Aorta (tissue), 5 donors: Measurements from ENCODE around the gene CRX. TPM values are rescaled to one million over a fixed set of nuclear protein-coding genes. Genes with fewer than 3 reads are reported as not detected.
"Not testable (repeated sequence)": the region's sequence is repeated elsewhere in the genome, so short reads cannot be mapped to it uniquely, and the experiment has no call there.

Experiments used
- ATAC-seq: fragments of 200-7000 bp; cut with Tn5 transposase; one replicate; pipeline ENCODE4 v1.9.1; 2022; ENCODE audit warnings: moderate library complexity; ENCODE audit not compliant: low FRiP score
- DNase-seq, 2 donors: peaks; one replicate each; pipeline ENCODE4 v3.0.0-alpha.2; 2020
- H3K27ac ChIP-seq, 2 donors: one replicate each; pipeline ENCODE4 v1.5.1; 2013; ENCODE audit warnings: low read length in 2 of 2, mild to moderate bottlenecking in 2 of 2, moderate library complexity in 2 of 2, control low read depth in 1 of 2, inconsistent platforms in 1 of 2, low read depth in 1 of 2
- H3K27me3 ChIP-seq, 2 donors: one replicate each; pipeline ENCODE4 v1.6.1; 2013; ENCODE audit warnings: control low read depth in 1 of 2, low read length in 1 of 2, mild to moderate bottlenecking in 1 of 2, moderate library complexity in 1 of 2; ENCODE audit not compliant: insufficient read depth in 2 of 2, control insufficient read depth in 1 of 2
- H3K36me3 ChIP-seq, 2 donors: one replicate each; pipeline ENCODE4 v1.6.1; 2013; ENCODE audit warnings: control low read depth in 1 of 2, low read length in 1 of 2, mild to moderate bottlenecking in 1 of 2; ENCODE audit not compliant: insufficient read depth in 2 of 2, control insufficient read depth in 1 of 2
- H3K4me1 ChIP-seq, 2 donors: one replicate each; pipeline ENCODE4 v1.6.1; 2013; ENCODE audit warnings: low read length in 2 of 2, control low read depth in 1 of 2, mild to moderate bottlenecking in 1 of 2, moderate library complexity in 1 of 2; ENCODE audit not compliant: insufficient read depth in 2 of 2, control insufficient read depth in 1 of 2
- H3K4me3 ChIP-seq, 2 donors: one replicate each; pipeline ENCODE4 v1.5.1; 2013; ENCODE audit warnings: low read length in 2 of 2, control low read depth in 1 of 2, mild to moderate bottlenecking in 1 of 2
- H3K9me3 ChIP-seq: one replicate; pipeline ENCODE4 v1.6.1; 2013; ENCODE audit warnings: mild to moderate bottlenecking, low read length; ENCODE audit not compliant: control insufficient read depth
- WGBS, 2 donors: extraction: QIAGEN DNeasy Blood & Tissue Kit; methylation state at CpG; one replicate each; pipeline ENCODE4 v1.1.7; 2013; 5-methylcytosine and 5-hydroxymethylcytosine counted together
- intact Hi-C, 2 donors: fragments of 100-400 bp; cut with DNase I; formaldehyde crosslinking; loops; one replicate each; pipeline versions ENCODE4 v1.14.2 to v1.15.0; 2022
- long read RNA-seq, 2 donors: library from polyadenylated mRNA; unstranded; transcript quantifications; one replicate each; pipeline ENCODE4 v2.0.0, GENCODE V29; 2020 to 2021
- polyA plus RNA-seq, 2 donors: library from polyadenylated mRNA; stranded (reverse); fragments of 200-250 nt; gene quantifications; one replicate each; pipeline ENCODE4 v1.2.3, GENCODE V29; 2013
- total RNA-seq, 2 donors: library from RNA; stranded (reverse); fragmentation: NEBNext Ultra II Directional; extraction: Animal tissue kit (Norgen Biotek cat#: 25700); gene quantifications; one replicate each; pipeline ENCODE4 v1.2.1, GENCODE V29; 2021
- donor health status: healthy with polysubstance abuse.
- donor health status: Bipolar disorder and iron deficiency.
- donor health status: DM: no; HTN: no; CAD: no.
- donor health status: DM: no; HTN: no; CAD: no.
- donor health status: DM: yes; HTN: yes; CAD: no.

The CRX gene
- total RNA-seq = not detected
- under 1 TPM in 1 of 2 donors, not detected in 1; 0.25 TPM for polyA plus RNA-seq
- long read RNA-seq, donor 1 = 0 reads
- long read RNA-seq, donor 2 = 0 reads

DNA sequence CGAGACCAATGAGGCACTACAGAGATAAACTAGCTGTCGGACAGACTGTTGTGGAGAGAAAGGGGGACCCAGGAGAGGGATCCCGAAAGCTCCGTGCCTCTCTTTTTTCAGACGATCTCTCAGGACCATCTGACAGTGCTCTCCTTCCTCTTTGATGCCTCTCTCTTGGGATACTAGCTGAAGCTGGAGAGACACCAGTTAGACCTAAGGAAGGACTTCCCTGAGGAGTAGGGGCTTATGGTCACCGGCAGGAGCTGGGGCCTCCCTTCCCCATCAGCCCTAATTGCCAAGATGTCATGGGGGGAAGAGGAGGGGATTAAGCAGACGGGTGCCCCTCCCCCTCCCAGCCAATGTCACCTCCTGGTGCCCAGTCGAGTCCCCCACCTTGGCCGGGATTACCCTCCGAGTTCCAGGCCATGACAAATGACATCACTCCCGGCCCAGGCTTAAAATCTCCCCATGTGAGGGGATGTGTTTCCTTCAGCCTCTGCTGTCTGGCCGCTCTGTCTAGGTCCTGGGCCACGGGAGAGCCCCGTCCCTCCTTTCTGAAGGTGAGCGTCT, at the start of gene CRX:
TSS of gene CRX (plus strand) at position 478 of the 561 bp plus-strand sequence. CDS start 12,507 bp downstream, outside the sequence.
- WGBS, 2 donors = 39 to 41% methylated on average over 15 of the region's 15 CpGs
- no peak within 1 kb of the TSS for H3K27ac ChIP-seq
- H3K27me3 ChIP-seq = no peaks in the 10 kb centered on the region
- no peak within 1 kb of the TSS for H3K4me3 ChIP-seq
- no peaks in the 10 kb centered on the region for H3K4me1 ChIP-seq
- H3K9me3 ChIP-seq = no peaks in the 10 kb centered on the region
- DNase-seq (peak; percentile 29 to 39), ATAC-seq (no peak)
- H3K36me3 ChIP-seq = no peaks in the 10 kb centered on the region
- intact Hi-C loops = no loop called here

GRCh38 chr19:47776568-47776967, 45.2 kb upstream of the CRX start:
- WGBS, 2 donors = 87 to 89% methylated on average over 4 of the region's 4 CpGs
- Histone ChIP-seq H3K4me1 (no peaks in the 10 kb centered on the region), H3K4me3 (no peak overlapping the region), H3K27me3 (peaks cover 0 to 1% of the 10 kb centered on the region in 2 donors), H3K9me3 (no peaks in the 10 kb centered on the region), H3K36me3 (peaks cover 0 to 4% of the 10 kb centered on the region in 2 donors), H3K27ac (no peak overlapping the region)
- no peak for DNase-seq
- no peak for ATAC-seq
- intact Hi-C loops = no loop called here

DNA sequence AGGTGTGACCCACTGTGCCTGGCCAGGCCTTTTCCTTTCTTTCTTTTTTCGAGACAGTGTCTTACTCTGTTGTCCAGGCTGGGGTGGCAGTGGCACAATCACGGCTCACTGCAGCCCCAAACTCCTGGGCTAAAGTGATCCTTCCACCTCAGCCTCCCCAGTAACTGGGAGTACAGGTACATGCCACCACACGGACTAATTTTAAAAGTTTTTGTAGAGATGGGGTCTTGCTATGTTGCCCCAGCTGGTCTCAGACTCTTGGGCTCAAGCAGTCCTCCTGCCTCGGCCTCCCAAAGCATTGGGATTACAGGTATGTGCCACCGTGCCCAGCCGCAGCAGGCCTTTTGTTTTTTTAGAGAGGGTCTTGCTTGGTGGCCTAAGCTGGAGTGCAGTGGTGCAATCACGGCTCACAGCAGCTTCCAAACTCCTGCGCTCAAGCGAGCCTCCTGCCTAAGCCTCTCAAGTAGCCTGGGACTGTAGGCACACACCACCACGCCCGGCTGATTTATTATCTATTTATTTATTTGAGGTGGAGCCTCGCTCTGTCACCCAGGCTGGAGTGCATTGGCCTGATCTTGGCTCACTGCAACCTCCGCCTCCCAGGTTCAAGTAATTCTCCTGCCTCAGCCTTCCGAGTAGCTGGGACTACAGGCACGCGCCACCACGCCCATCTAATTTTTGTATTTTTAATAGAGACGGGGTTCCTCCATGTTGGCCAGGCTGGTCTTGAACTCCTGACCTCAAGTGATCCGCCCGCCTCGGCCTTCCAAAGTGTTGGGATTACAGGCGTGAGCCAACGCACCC, 44.3 kb upstream of the CRX start:
- H3K9me3 ChIP-seq, H3K27ac ChIP-seq, DNase-seq, ATAC-seq, H3K36me3 ChIP-seq, H3K4me1 ChIP-seq, H3K27me3 ChIP-seq, intact Hi-C loops: not testable (repeated sequence)
- WGBS, 2 donors = 72 to 81% methylated on average over 23 of the region's 23 CpGs
- peak overlapping the region in 1 of 2 donors; percentile 95 for H3K4me3 ChIP-seq

- Histone ChIP-seq H3K4me1 (peaks cover 0 to 2% of the 10 kb centered on the region in 2 donors), H3K4me3 (peak within 1 kb of the TSS; percentile 71 to 95), H3K36me3 (peaks cover 0 to 5% of the 10 kb centered on the region in 2 donors), H3K27ac (peak within 1 kb of the TSS; percentile 93 to 94), H3K27me3 (peaks cover 0 to 1% of the 10 kb centered on the region in 2 donors), H3K9me3 (no peaks in the 10 kb centered on the region)
- intact Hi-C loops = no loop called here
- peak; percentile 85 to 93 for DNase-seq
- 1% methylated on average over 61 to 65 of the region's 65 CpGs for WGBS, 2 donors
- peak; percentile 92 for ATAC-seq
These were observed 43.4 kb upstream of the CRX start, which contains the start of gene SELENOW for GRCh38 chr19:47778049-47778953. Gene SELENOW, plus strand, starts transcription at chr19:47778703. Its CDS starts 83 bp downstream, at chr19:47778786.

- Histone ChIP-seq H3K27ac (peak overlapping the region; percentile 93 to 94), H3K4me1 (peaks cover 0 to 2% of the 10 kb centered on the region in 2 donors), H3K4me3 (peak overlapping the region; percentile 71 to 95), H3K27me3 (peaks cover 0 to 1% of the 10 kb centered on the region in 2 donors), H3K9me3 (no peaks in the 10 kb centered on the region), H3K36me3 (peaks cover 0 to 5% of the 10 kb centered on the region in 2 donors)
- ATAC-seq = peak; percentile 51
- DNase-seq = peak in 1 of 2 donors; percentile 79
- 0% methylated on average over 20 of the region's 20 CpGs for WGBS, 2 donors
- intact Hi-C loops = no loop called here
These were observed 42.8 kb upstream of the CRX start for GRCh38 chr19:47778954-47779351.

DNA sequence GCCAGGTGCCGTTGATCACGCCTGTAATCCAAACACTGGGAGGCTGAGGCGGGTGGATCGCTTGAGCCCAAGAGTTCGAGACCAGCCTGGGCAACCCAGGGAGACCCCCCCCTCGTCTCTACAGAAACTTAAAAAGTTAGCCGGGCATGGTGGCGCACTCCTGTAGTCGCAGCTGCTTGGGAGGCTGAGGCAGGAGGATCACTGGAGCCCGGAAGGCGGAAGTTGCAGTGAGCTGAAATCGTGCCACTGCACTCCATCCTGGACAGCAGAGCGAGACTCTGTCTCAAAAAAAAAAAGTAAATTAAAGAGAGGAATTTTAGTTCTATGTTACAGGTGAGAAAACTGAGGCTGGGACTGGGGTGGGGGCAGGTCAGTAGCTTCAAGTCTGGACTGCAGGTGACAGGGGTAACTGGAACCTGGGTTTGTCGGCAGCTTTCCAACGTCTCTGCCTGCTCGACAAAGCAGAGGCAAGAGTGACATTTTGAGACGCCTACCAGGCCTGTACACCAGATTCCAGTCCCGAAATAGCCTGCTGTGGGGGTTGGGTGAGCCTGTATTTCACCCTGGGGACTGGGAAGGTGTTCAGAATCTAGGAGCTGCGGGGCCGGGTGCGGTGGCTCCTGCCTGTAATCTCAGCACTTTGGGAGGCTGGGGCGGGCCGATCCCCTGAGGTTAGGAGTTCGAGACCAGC, 42.1 kb upstream of the CRX start:
- intact Hi-C loops = loop anchor here in 1 of 2 donors (10.0 kb wide), 1 partner anchor 65 kb away; the partner anchor contains the start of gene EHD2
- Histone ChIP-seq H3K4me1 (peaks cover 0 to 2% of the 10 kb centered on the region in 2 donors), H3K27me3 (peaks cover 0 to 1% of the 10 kb centered on the region in 2 donors), H3K36me3 (peaks cover 0 to 5% of the 10 kb centered on the region in 2 donors), H3K27ac (peak overlapping the region in 1 of 2 donors; percentile 41), H3K9me3 (no peaks in the 10 kb centered on the region), H3K4me3 (peak overlapping the region; percentile 71 to 95)
- WGBS, 2 donors = 10 to 14% methylated on average over 24 of the region's 24 CpGs
- ATAC-seq = peak; percentile 46
- DNase-seq = peak; percentile 77 to 89

DNA sequence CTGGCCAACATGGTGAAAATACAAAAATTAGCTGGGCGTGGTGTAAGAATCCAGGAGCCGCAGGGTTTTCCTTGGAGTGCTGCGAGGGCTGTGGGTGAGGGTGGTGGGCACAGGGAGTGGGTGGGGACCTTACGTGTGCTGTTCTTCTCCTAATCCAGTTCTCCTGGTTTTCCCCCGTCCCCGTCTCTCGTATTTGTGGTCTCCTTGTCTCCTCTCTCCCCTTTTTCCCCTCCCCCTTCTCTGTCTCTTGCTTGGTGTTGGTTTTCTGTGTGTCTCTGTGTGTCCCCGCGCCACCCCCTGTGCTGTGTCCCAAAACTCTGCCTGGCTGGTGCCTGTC, 41.6 kb upstream of the CRX start:
- Histone ChIP-seq H3K4me3 (peak overlapping the region; percentile 45 to 95), H3K36me3 (peaks cover 0 to 5% of the 10 kb centered on the region in 2 donors), H3K4me1 (peaks cover 0 to 2% of the 10 kb centered on the region in 2 donors), H3K27ac (peak overlapping the region; percentile 31 to 41), H3K9me3 (no peaks in the 10 kb centered on the region), H3K27me3 (peaks cover 0 to 1% of the 10 kb centered on the region in 2 donors)
- DNase-seq (no peak), ATAC-seq (no peak)
- 48 to 57% methylated on average over 9 of the region's 9 CpGs for WGBS, 2 donors
- intact Hi-C loops = loop anchor here in 1 of 2 donors (10.0 kb wide), 1 partner anchor 65 kb away; the partner anchor contains the start of gene EHD2
